Airway epithelial cell (primary cell): ENCODE results near the gene HBD. TPM values are rescaled to one million over a fixed set of nuclear protein-coding genes. Genes with fewer than 3 reads are reported as not detected.

Experiments used
- total RNA-seq: library from RNA; depleted of rRNA; stranded (reverse); fragments of >200 nt; gene quantifications from 2 replicates; pipeline ENCODE4 v1.2.3, GENCODE V29; 2015

HBD gene
- total RNA-seq, result not detected in 2 replicates

DNA sequence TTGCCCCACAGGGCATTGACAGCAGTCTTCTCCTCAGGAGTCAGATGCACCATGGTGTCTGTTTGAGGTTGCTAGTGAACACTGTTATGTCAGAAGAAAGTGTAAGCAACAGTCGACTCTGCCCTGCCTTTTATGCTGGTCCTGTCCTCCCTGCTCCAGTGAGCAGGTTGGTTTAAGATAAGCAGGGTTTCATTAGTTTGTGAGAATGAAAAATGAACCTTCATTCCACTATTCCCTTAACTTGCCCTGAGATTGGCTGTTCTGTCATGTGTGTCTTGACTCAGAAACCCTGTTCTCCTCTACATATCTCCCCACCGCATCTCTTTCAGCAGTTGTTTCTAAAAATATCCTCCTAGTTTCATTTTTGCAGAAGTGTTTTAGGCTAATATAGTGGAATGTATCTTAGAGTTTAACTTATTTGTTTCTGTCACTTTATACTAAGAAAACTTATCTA is at the start of gene HBD:
HBD (minus strand) TSS at position 103 of the 454 bp plus-strand sequence; CDS start at position 53, 50 bp downstream.

DNA sequence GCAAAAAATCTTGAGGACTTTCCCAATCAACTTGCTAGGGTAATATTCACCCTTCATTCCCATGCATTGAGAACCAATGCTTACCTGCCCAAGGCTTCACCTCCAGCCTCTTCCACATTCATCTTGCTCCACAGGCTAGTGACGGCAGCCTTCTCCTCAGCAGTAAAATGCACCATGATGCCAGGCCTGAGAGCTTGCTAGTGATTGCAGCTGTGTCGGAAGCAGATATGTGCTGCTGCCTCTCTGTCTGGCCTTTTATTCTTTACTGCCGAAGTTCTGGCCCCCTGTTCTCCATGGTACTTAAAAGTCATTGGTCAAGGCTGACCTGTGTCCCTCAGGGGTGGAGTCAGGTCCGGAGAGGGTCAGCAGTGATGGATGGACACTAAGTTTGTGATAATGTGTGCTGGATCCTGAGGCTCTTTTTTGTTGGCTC is 35.4 kb upstream of the HBD start, which contains the start of gene HBE1:
HBE1 (minus strand) TSS at position 231 of the 433 bp plus-strand sequence; CDS start at position 176, 55 bp downstream.

DNA sequence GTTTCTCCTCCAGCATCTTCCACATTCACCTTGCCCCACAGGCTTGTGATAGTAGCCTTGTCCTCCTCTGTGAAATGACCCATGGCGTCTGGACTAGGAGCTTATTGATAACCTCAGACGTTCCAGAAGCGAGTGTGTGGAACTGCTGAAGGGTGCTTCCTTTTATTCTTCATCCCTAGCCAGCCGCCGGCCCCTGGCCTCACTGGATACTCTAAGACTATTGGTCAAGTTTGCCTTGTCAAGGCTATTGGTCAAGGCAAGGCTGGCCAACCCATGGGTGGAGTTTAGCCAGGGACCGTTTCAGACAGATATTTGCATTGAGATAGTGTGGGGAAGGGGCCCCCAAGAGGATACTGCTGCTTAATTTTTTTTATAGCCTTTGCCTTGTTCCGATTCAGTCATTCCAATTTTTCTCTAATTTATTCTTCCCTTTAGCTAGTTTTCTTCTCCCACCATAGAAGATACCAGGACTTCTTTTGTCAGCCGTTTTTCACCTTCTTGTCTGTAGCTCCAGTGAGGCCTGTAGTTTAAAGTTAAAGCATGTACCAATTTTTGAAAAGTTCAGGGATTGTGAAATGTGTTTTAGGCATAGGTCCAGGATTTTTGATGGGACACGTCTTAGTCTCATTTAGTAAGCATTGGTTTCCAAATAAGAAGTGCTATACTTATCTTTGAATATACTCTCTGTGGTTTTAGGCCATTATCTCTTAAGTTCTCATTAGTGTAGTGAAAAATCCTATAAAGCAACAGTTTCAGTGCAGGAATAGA is 20.5 kb upstream of the HBD start, which contains the start of gene HBG2:
HBG2 (minus strand) TSS at position 136 of the 768 bp plus-strand sequence; CDS start at position 83, 53 bp downstream.

DNA sequence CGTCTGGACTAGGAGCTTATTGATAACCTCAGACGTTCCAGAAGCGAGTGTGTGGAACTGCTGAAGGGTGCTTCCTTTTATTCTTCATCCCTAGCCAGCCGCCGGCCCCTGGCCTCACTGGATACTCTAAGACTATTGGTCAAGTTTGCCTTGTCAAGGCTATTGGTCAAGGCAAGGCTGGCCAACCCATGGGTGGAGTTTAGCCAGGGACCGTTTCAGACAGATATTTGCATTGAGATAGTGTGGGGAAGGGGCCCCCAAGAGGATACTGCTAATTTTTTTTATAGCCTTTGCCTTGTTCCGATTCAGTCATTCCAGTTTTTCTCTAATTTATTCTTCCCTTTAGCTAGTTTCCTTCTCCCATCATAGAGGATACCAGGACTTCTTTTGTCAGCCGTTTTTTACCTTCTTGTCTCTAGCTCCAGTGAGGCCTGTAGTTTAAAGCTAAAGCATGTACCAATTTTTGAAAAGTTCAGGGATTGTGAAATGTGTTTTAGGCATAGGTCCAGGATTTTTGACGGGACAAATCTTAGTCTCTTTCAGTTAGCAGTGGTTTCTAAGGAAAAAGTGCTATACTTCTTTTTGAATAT is 15.6 kb upstream of the HBD start, which contains the start of gene HBG1:
HBG1 (minus strand) TSS at position 51 of the 590 bp plus-strand sequence. CDS start 53 bp downstream, outside the sequence.

DNA sequence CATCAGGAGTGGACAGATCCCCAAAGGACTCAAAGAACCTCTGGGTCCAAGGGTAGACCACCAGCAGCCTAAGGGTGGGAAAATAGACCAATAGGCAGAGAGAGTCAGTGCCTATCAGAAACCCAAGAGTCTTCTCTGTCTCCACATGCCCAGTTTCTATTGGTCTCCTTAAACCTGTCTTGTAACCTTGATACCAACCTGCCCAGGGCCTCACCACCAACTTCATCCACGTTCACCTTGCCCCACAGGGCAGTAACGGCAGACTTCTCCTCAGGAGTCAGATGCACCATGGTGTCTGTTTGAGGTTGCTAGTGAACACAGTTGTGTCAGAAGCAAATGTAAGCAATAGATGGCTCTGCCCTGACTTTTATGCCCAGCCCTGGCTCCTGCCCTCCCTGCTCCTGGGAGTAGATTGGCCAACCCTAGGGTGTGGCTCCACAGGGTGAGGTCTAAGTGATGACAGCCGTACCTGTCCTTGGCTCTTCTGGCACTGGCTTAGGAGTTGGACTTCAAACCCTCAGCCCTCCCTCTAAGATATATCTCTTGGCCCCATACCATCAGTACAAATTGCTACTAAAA is 7.5 kb downstream of the HBD start, which contains the start of gene HBB:
HBB (minus strand) TSS at position 340 of the 579 bp plus-strand sequence; CDS start at position 290, 50 bp downstream.

DNA sequence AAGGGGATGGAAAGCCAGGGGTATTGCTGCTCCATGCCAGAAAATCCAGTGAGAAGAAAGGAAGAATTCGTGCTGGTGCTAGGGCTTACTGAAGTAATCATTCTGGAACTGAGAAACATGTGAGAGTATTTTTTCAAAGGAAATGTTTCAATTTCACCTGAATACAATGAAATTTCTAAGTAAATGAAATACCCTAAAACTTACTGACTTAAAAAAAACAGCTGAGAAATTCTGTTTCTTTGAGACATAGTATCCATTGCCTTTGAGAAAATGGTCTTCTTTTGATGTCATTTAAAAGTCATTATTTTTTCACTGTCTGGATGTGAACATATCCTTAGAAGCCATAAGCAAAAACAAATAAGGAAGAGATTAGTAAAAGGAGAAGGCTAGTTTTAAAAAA is 33.7 kb downstream of the HBD start, which contains the start of gene OR51V1:
OR51V1 (minus strand) TSS at position 101 of the 400 bp plus-strand sequence; CDS start at position 101, 0 bp downstream.

Other genes with a start within 250 kb of the HBD start
- gene OR51L1, start 239.6 kb downstream of the HBD start, total RNA-seq, result not detected in 2 replicates
- not detected in 2 replicates for gene OR52J3, start 188.0 kb downstream of the HBD start, total RNA-seq
- not detected in 2 replicates for gene OR52E2, start 174.9 kb downstream of the HBD start, total RNA-seq
- not detected in 2 replicates for gene OR52E1, start 164.9 kb downstream of the HBD start, total RNA-seq
- not detected in 2 replicates for gene OR52A5, start 96.1 kb downstream of the HBD start, total RNA-seq
- gene OR52A1, start 79.7 kb downstream of the HBD start, total RNA-seq, result not detected in 2 replicates
- not detected in 2 replicates for gene OR51V1, start 33.8 kb downstream of the HBD start, total RNA-seq
- gene HBB, start 7.4 kb downstream of the HBD start, total RNA-seq, result not detected in 2 replicates
- not detected in 2 replicates for gene HBG1, start 15.4 kb upstream of the HBD start, total RNA-seq
- not detected in 2 replicates for gene HBG2, start 20.3 kb upstream of the HBD start, total RNA-seq
- gene HBE1, start 35.5 kb upstream of the HBD start, total RNA-seq, result not detected in 2 replicates
- gene OR51B4, start 67.5 kb upstream of the HBD start, total RNA-seq, result not detected in 2 replicates
- gene OR51B2, start 89.8 kb upstream of the HBD start, total RNA-seq, result not detected in 2 replicates
- not detected in 2 replicates for gene OR51B5, start 109.0 kb upstream of the HBD start, total RNA-seq
- not detected in 2 replicates for gene OR51B6, start 117.0 kb upstream of the HBD start, total RNA-seq
- not detected in 2 replicates for gene OR51M1, start 149.3 kb upstream of the HBD start, total RNA-seq
- gene OR51Q1, start 187.6 kb upstream of the HBD start, total RNA-seq, result not detected in 2 replicates
- not detected in 2 replicates for gene OR51I1, start 207.0 kb upstream of the HBD start, total RNA-seq
- not detected in 2 replicates for gene OR51I2, start 214.8 kb upstream of the HBD start, total RNA-seq